Measurements from ENCODE around the gene KCNQ1. TPM values are rescaled to one million over a fixed set of nuclear protein-coding genes. Genes with fewer than 3 reads are reported as not detected.
A peak's percentile ranks its signal among the peaks of the same experiment; 100 is the strongest.

KCNQ1 gene
- total RNA-seq, 1 experiment from 2014 or later, result not detected

DNA sequence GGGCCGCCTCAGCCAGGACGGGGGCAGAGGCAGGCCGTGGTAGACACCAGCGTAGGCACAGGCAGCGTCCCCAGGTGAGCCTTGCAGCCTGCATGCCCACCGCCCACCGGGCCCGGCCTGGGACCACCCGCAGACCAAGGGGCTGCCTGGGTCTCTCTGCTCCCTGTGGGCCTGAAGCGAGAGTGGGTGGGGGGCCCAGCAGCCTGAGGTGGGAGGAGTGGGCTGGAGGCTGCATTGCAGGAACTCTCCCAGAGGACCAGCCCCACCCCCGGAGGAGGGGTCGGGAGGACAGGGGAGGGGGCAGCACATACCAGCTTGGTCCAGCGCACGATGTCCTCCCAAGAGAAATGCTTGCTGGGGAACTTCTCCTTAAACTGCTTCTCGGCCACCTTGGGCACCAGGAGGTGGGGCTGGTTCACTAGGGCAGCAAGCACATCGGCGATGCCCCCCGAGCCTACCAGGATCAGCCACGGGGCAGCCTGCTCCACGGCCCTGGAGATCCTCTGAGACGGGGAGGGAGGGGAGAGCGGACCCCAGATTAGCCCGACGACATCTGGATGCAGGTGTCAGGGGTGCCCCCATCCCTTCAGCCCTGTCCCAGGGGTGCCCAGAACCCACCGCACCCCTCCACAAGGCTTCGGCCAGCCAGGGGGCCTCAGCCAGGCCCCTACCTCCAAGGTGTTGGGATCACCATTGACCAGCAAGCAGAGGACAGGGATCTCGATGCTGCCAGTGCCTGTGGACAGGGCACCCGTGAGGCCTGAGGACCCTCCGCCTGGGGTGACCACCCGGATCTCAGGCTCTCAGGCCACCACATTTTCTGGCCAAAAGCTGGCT is 26.7 kb upstream of the KCNQ1 start:
- Mint-ChIP-seq H3K4me3 (ENCODE audit: unreplicated experiment) (no peak overlapping the region), H3K36me3 (ENCODE audit: insufficient read depth, unreplicated experiment) (no peaks in the 10 kb centered on the region), H3K27ac (ENCODE audit: low read depth, unreplicated experiment) (no peak overlapping the region), H3K27me3 (ENCODE audit: insufficient read depth, unreplicated experiment) (no peaks in the 10 kb centered on the region), H3K9me3 (ENCODE audit: unreplicated experiment) (no peaks in the 10 kb centered on the region), H3K4me1 (ENCODE audit: insufficient read depth, unreplicated experiment) (no peaks in the 10 kb centered on the region)
- intact Hi-C loops (cut with micrococcal nuclease), result no loop called here
- ChIA-PET CTCF (interaction anchor here (0.6 to 7.5 kb wide), 11 partner anchors 8 to 225 kb away, joined by 3 to 240 read pairs (median 7); partner anchors contain the start of genes C11orf21, CD81, TSPAN32 and TSSC4), POLR2A (interaction anchor here (0.6 to 1.2 kb wide), 3 partner anchors 10 to 115 kb away, joined by 3 read pairs; partner anchors contain the start of gene TSSC4)
- no peak for TF ChIP-seq CTCF (IDR thresholded peaks at IDR 0.05; ENCODE audit: unreplicated experiment)
- DNase-seq (ENCODE audit: unreplicated experiment), result no peak
- BruUV-seq (replicated peaks), result no TSS peak

GRCh38 chr11:2418693-2419360 is 26.0 kb upstream of the KCNQ1 start:
- ChIA-PET POLR2A (interaction anchor here (0.6 to 0.9 kb wide), 3 partner anchors 10 to 115 kb away, joined by 3 to 6 read pairs (median 3); partner anchors contain the start of gene TSSC4), CTCF (interaction anchor here (0.6 to 7.5 kb wide), 22 partner anchors 9 to 766 kb away, joined by 3 to 240 read pairs (median 6); partner anchors contain the start of genes C11orf21, CD81, TSPAN32 and TSSC4)
- no peaks in the 10 kb centered on the region for H3K36me3 Mint-ChIP-seq (ENCODE audit: insufficient read depth, unreplicated experiment)
- no peak for DNase-seq (ENCODE audit: unreplicated experiment)
- intact Hi-C loops (cut with micrococcal nuclease), result loop anchor here (1.0 kb wide), 3 partner anchors 19 to 222 kb away; partner anchors contain the start of gene TSSC4
- no peak overlapping the region for H3K27ac Mint-ChIP-seq (ENCODE audit: low read depth, unreplicated experiment)
- H3K4me3 Mint-ChIP-seq (ENCODE audit: unreplicated experiment), result no peak overlapping the region
- TF ChIP-seq CTCF (IDR thresholded peaks at IDR 0.05; ENCODE audit: unreplicated experiment), result no peak
- BruUV-seq (replicated peaks), result no TSS peak
- no peaks in the 10 kb centered on the region for H3K4me1 Mint-ChIP-seq (ENCODE audit: insufficient read depth, unreplicated experiment)
- H3K9me3 Mint-ChIP-seq (ENCODE audit: unreplicated experiment), result no peaks in the 10 kb centered on the region
- no peaks in the 10 kb centered on the region for H3K27me3 Mint-ChIP-seq (ENCODE audit: insufficient read depth, unreplicated experiment)

GRCh38 chr11:2419638-2420501 is 24.9 kb upstream of the KCNQ1 start:
- H3K27me3 Mint-ChIP-seq (ENCODE audit: insufficient read depth, unreplicated experiment), result no peaks in the 10 kb centered on the region
- POLR2A ChIA-PET, result interaction anchor here (0.7 to 2.7 kb wide), 4 partner anchors 19 to 460 kb away, joined by 3 to 14 read pairs (median 6); partner anchors contain the start of gene TSSC4
- no peak overlapping the region for H3K27ac Mint-ChIP-seq (ENCODE audit: low read depth, unreplicated experiment)
- BruUV-seq (replicated peaks), result no TSS peak
- no peaks in the 10 kb centered on the region for H3K9me3 Mint-ChIP-seq (ENCODE audit: unreplicated experiment)
- H3K4me1 Mint-ChIP-seq (ENCODE audit: insufficient read depth, unreplicated experiment), result no peaks in the 10 kb centered on the region
- H3K4me3 Mint-ChIP-seq (ENCODE audit: unreplicated experiment), result no peak overlapping the region
- peak; percentile 75 for TF ChIP-seq CTCF (IDR thresholded peaks at IDR 0.05; ENCODE audit: unreplicated experiment)
- no peaks in the 10 kb centered on the region for H3K36me3 Mint-ChIP-seq (ENCODE audit: insufficient read depth, unreplicated experiment)
- DNase-seq (ENCODE audit: unreplicated experiment), result peak; percentile 74
- CTCF ChIA-PET, result interaction anchor here (0.5 to 7.5 kb wide), 57 partner anchors 8 to 1046 kb away, joined by 3 to 240 read pairs (median 4); partner anchors contain the start of genes C11orf21, CD81, TSPAN32 and TSSC4
- intact Hi-C loops (cut with micrococcal nuclease), result loop anchor here (1.0 kb wide), 4 partner anchors 20 to 254 kb away; partner anchors contain the start of gene TSSC4

All from MCF 10A (cell line).